GM12864 (cell line): ENCODE data around the gene LIF.

Source experiments
- DNase-seq: peaks from one replicate; pipeline ENCODE4 v3.0.0-alpha.2; 2011; ENCODE audit warnings: low read depth
- H3K4me3 ChIP-seq: 2 replicates; pipeline ENCODE4 v1.5.1; 2011; ENCODE audit warnings: mild to moderate bottlenecking, low read depth, low read length, control low read depth
- CTCF ChIP-seq: IDR thresholded peaks from 2 replicates; pipeline ENCODE4 v1.5.1; 2011; ENCODE audit warnings: low read depth, mild to moderate bottlenecking, moderate library complexity, low read length, control low read depth, inconsistent platforms; ENCODE audit errors: missing control alignments

Gene LIF

GRCh38 chr22:30284172-30284571, 37.6 kb upstream of the LIF start:
- DNase-seq, result no peak
- no peak overlapping the region for H3K4me3 ChIP-seq
- no peak for TF ChIP-seq CTCF

GRCh38 chr22:30283342-30283741, 36.8 kb upstream of the LIF start:
- no peak for TF ChIP-seq CTCF
- H3K4me3 ChIP-seq, result no peak overlapping the region
- no peak for DNase-seq

GRCh38 chr22:30282616-30283046, 36.1 kb upstream of the LIF start:
- H3K4me3 ChIP-seq, result no peak overlapping the region
- no peak for TF ChIP-seq CTCF
- DNase-seq, result no peak

- no peak for TF ChIP-seq CTCF
- no peak overlapping the region for H3K4me3 ChIP-seq
- no peak for DNase-seq
Observed at GRCh38 chr22:30280505-30280904, 33.9 kb upstream of the LIF start.

GRCh38 chr22:30279932-30280331, 33.4 kb upstream of the LIF start:
- TF ChIP-seq CTCF, result no peak
- H3K4me3 ChIP-seq, result no peak overlapping the region
- DNase-seq, result no peak

GRCh38 chr22:30279046-30279788, 32.7 kb upstream of the LIF start:
- TF ChIP-seq CTCF, result no peak
- DNase-seq, result no peak
- H3K4me3 ChIP-seq, result no peak overlapping the region
